ENCODE data around the gene SORBS2.

Gene SORBS2

DNA sequence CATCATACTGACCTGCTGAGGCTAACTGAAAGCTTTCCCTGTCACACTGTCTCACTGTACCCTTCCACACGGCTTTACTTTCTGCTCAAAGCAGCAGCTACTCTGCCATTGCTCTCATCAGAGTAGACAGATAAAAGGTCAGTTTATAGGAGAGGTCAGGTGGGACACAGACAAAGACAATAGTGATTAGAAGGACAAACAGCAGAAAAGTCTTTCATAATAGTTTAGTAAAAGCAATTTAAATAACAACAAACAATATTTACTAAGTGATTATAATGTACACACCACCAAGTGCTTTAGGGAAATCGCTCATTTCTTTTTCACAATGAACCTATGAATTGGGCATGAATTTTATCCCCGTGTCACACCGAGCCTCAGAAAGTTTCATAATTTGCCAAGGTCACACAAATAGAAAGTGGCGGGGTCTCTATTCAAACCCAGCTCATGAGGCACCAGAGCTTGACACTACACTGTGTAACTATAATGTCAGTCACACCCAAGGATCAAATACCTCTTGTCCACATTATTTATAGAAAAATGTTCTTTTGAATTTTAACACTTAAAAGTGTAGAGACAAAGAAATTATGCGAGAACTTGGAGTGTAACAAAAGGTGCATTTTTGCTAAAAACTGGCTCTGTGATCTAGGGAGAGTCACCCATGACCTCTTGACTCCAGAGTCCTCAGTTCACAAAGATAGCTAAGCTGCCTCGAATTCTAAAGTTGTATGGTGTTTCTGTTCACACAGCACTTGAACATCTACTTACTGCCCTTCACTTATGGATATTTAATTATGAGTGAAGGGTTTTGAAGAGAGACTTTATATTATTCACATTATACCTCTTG, 24.5 kb upstream of the SORBS2 start:
- no peak for DNase-seq (ENCODE audit: low read depth)

GRCh38 chr4:185835814-185836213, 23.8 kb upstream of the SORBS2 start:
- DNase-seq (ENCODE audit: low read depth): no peak

DNA sequence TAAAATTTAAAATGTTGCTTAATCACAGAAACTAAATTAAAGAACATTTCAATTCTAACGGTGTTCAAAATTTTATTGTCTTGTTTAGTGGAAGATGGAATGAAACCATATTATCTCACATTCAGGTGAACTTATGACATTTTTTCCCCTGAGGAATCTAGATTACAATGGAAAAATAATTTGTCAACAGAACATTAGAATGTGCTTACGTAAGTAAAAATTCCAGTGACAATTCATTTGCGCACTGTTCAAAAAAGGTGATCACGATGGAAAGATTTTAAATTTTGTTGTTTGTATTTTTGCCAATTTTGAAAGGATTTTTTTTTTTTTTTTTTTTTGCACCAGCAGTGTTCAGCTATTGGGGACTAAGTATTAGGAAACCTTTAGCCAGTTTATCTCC, 23.3 kb upstream of the SORBS2 start:
- DNase-seq (ENCODE audit: low read depth): no peak

- no peak for DNase-seq (ENCODE audit: low read depth)
Measured at GRCh38 chr4:185834778-185835177, 22.8 kb upstream of the SORBS2 start.

DNA sequence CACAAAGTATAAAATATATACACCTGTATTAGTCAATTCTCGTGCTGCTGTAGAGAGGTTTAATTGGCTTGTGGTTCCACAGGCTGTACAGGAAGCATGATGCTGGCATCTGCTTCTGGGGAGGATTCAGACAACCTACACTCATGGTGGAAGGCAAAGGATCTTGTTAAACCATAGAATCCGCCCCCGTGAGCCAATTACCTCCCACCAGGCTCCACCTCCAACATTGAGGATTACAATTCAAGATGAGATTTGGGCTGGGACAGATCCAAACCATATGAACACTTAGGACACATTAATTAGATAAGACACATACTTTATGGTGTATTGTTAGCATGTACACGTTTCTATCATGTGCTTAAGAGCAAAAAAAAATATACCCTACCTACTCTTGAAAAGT, 22.1 kb upstream of the SORBS2 start:
- no peak for DNase-seq (ENCODE audit: low read depth)

- peak; percentile 69 for DNase-seq (ENCODE audit: low read depth)
Measured at GRCh38 chr4:185833055-185833598, 21.1 kb upstream of the SORBS2 start.

DNA sequence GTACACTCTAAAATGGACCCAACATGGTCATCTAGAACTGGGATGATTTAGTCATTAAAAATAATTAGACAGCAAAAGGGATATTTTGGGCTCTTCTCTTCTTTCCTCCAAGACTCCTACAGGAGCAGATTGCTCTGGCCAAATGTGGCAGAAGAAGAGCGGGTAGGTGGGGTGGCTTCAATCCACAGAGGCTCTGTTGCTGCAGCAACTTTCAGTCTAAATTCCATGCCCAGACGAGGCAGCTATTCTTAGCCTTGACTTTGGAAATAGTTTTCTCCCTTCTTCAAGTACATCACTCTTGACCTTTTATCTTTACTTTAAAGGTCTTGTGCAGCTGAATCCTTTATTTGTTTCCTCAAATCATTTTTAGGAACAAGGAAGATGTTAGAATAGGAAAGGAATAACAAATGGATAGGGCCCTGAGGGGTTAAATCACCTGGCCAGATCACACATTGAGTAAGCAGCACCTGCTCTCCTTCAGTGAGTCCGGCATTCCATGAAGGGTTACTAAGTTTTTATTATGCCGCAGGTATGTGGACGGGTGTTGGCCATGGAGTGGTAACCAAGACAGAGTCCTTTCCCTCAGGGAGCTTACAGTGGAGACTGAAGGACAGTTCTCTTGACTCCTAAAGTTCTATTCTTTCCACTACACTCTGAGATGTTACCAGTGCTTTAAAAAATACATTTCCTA, 19.3 kb upstream of the SORBS2 start:
- DNase-seq (ENCODE audit: low read depth): no peak

GRCh38 chr4:185830263-185830994, 18.4 kb upstream of the SORBS2 start:
- no peak for DNase-seq (ENCODE audit: low read depth)

DNA sequence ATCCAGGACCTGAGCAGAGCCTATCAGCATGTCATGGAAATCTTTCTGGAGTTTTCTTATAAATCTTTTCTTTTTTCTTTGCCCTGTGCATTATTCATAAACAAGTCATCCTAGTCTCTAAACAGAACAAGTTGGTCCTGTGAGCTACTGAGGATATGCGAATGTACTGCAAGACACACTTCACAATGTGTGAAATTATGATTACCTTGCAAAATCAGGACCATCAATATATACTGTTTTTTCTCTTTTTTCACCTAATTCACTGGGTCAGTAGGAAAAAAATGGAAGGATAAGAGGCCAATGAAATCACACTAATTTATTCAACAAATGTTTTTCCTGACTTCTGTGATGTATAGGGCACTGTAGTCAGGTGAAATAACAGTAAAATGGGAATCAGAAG, 14.4 kb upstream of the SORBS2 start:
- DNase-seq (ENCODE audit: low read depth): no peak

DNA sequence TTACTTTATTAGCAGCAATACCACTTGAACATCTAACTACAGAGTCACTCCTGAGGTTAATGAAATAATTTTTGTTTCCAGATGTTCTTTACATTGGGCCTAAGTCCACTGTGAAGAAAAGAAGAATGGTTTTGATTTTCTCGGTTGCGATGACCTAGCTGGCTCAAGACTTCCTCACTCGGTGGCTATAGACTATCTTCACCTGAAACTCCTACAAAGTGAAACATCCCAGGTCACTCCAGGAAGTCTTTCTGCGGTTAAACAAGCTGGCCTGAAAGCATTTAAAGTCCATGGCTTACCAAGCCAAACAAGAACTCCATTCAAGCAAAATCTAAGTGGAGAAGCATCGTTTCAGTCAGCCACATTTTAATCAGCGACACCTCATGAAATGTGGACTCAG, 13.7 kb upstream of the SORBS2 start:
- DNase-seq (ENCODE audit: low read depth): no peak

DNA sequence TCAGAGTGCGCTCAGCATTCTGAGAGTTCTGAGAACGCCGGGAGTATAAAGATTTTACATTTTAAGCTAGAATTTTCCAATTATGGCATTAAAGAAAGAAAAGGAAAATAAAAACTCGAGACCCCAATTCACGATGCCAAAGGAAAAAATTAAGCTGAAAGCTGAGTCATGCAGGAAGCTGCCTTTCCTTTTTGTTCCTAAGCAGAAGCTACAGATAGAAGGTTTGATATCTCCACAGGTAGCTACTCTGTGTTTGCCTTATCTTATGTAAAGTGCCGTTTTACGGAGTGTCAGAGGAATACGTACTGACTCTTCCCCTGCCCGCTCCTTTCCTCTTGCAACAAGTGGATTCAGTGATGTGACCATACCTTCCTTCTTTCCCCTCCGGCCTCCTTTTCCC, 10.8 kb upstream of the SORBS2 start:
- no peak for DNase-seq (ENCODE audit: low read depth)

GRCh38 chr4:185821029-185821419, 9.0 kb upstream of the SORBS2 start:
- DNase-seq (ENCODE audit: low read depth): no peak

DNA sequence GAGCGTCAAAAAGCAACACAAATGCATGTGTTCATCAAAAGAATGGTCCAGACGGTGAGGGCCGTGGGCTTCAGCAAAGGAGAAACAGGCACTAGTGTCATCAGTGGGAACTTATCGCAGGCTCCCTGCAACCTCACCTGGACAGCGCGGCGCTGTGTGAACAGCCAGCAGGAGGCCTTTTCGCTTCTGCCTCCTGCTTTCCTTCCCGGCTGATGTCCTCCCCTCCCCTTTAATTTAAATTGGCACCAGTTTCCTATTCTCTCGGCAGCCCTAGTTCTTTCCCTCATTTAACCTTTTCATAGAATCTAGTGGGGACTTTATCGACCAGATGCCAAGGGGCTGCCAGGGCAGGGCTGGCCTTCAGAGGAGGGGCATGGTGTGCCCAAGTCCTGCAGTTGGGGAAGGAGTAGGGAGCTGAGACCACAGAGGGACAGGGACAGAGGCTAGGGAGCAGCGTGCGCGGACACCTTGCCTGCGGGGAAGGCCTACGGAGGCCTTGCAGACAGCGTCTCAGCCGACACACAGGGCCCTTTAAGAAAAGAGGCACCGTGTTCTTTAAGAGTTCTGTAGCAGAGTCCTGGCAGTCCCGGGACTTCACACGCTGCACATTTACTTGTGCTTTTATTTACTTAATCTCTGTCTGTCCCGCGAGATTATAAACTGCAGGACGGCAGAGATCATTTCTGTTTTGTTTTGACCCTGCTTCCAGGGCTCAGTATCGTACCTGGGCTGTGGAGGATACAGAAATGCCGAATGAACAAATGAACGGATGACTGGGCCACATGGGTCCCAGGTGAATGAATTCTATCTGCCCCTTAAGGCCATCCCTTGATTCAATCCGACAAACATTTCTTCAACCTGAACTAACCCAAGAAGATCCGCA, 8.4 kb upstream of the SORBS2 start:
- DNase-seq (ENCODE audit: low read depth): no peak

- DNase-seq (ENCODE audit: low read depth): no peak
Measured at GRCh38 chr4:185819144-185819543, 7.2 kb upstream of the SORBS2 start.

- DNase-seq (ENCODE audit: low read depth): no peak
Measured at GRCh38 chr4:185817403-185817818, 5.4 kb upstream of the SORBS2 start.

- DNase-seq (ENCODE audit: low read depth): no peak
Measured at GRCh38 chr4:185813133-185813532, 1.1 kb upstream of the SORBS2 start.

- DNase-seq (ENCODE audit: low read depth): no peak
Measured at GRCh38 chr4:185810746-185811508, 1.1 kb downstream of the SORBS2 start.

DNA sequence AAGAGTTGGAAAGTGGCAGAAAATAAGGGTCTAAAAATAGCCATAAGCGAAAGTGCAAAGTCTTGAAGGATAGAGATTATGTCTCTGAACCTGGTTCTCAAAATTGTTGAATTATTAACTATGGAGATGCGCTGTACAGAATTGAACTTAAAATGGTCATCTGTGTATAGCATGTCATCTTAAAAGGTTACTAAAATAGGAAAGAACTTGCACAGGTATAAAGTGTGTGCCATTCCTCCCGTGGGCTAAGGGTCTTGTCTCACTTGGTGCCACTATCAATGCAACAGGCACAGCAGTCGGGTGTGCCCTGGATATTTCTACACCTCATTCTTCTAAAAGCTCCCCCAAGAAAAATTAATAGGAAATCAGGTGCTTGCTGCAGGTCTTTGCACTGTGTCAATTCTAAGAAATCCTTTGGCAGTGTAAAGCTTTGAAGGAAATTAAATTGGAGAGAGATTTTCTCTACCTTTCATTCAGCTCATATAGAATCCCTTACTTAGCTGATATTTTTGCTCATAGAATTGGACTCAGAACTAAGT, 2.4 kb downstream of the SORBS2 start:
- no peak for DNase-seq (ENCODE audit: low read depth)

DNA sequence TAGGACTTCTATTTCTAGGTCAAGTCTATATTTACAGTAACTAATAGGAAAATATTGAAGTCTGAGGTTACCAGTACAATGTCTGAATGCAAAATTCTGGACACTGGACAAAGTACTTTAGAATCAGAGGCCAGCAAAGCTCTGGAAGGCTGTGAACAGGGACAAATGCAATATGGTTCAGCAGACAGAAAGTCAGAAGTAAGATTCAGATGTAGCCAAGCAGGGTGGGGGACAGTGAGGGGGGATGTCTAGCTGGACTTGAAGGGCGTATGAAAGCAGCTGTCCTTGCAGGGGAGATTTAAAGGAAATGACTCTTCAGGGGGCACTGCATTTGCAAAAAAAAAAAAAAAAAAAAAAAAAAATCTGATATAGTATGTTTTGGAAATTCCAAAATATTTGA, 2.9 kb downstream of the SORBS2 start:
- no peak for DNase-seq (ENCODE audit: low read depth)

DNA sequence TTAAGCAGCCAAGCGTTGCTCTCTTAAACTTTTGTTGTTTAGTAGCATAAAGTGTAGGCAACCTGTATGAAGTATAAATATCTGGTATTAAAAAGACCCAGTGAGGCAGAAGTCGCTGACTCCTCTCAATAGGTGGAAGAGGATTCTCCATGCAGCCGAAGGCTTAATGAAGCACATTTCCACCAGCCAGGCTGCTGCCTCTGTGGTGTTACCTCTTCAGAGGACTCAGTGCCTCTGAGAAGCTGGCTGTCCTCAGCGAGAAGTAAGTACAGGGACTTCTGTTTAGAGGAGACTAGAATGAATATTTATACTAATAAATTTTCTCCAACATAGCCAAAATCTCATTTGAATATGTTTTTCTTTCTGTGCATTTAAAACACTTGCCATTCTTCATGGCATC, 6.0 kb downstream of the SORBS2 start:
- DNase-seq (ENCODE audit: low read depth): no peak
